ENCODE measurements around the gene RBM23.

GRCh38 chr14:22882064-22882463 is 36.9 kb downstream of the RBM23 start:
- TF ChIP-seq, protein P1, sequence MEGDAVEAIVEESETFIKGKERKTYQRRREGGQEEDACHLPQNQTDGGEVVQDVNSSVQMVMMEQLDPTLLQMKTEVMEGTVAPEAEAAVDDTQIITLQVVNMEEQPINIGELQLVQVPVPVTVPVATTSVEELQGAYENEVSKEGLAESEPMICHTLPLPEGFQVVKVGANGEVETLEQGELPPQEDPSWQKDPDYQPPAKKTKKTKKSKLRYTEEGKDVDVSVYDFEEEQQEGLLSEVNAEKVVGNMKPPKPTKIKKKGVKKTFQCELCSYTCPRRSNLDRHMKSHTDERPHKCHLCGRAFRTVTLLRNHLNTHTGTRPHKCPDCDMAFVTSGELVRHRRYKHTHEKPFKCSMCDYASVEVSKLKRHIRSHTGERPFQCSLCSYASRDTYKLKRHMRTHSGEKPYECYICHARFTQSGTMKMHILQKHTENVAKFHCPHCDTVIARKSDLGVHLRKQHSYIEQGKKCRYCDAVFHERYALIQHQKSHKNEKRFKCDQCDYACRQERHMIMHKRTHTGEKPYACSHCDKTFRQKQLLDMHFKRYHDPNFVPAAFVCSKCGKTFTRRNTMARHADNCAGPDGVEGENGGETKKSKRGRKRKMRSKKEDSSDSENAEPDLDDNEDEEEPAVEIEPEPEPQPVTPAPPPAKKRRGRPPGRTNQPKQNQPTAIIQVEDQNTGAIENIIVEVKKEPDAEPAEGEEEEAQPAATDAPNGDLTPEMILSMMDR (IDR thresholded peaks at IDR 0.05): no peak
- no peak for TF ChIP-seq POLR2A (IDR thresholded peaks at IDR 0.05; ENCODE audit: low read depth)
- TF ChIP-seq POLR2AphosphoS5 (IDR thresholded peaks at IDR 0.05): no peak
